A673 (cell line): ENCODE data around the gene KCTD2.

Experiments used
- EZH2 ChIP-seq: fragments of 200-600 bp; sonication (generic); IDR thresholded peaks from 2 replicates; pipeline ENCODE4 v1.6.1; 2017; ENCODE audit warnings: borderline replicate concordance, low read depth, mild to moderate bottlenecking, mixed read lengths, antibody characterized with exemption, low read length; ENCODE audit not compliant: poor library complexity, severe bottlenecking
- TF ChIP-seq, protein P1 (sequence below): fragments of 300-800, 200-600 bp; sonication (generic); conservative IDR thresholded peaks from 2 replicates; pipeline ENCODE4 v1.5.1; 2017; ENCODE audit warnings: low read depth, mild to moderate bottlenecking, antibody characterized with exemption, low read length, moderate library complexity, mixed read lengths

DNA sequence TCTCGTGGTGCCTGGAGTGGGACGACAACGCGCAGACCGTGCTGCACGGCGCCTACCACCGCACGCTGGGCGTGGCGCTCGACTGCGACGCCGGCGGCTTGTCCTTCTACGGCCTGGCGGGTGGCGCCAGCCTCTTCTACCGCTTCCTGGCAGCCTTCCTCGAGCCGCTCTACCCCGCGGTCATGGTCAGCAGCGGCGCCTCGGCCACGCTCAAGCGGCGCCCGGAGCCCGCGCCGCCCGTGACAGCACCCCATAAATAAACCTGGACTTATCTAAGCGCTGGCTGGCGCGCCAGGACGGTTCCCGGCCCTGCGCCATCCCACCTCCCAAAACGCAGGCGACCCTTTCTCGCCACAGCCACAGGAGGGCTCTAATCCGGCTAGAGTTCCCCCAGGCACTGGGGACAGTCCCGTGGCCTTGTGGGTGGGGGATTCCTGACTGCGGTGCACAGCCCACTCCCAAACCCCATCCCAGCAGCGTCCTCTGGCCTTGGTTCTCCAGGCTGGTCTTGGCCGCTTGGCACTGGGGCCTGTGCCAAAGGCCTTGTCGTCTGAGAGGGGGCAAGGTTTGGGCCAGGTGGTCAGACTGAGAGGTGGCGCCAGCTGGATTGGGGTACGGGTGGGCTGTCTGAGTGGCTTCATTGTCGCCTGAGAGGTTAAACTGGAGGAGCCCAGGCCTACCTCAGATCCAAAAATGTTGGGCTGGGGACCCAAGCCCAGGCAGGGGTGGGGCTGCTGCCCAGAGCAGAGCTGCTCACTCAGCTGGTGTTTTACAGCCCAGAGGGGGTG, 30.7 kb downstream of the KCTD2 start:
- TF ChIP-seq, protein P1, sequence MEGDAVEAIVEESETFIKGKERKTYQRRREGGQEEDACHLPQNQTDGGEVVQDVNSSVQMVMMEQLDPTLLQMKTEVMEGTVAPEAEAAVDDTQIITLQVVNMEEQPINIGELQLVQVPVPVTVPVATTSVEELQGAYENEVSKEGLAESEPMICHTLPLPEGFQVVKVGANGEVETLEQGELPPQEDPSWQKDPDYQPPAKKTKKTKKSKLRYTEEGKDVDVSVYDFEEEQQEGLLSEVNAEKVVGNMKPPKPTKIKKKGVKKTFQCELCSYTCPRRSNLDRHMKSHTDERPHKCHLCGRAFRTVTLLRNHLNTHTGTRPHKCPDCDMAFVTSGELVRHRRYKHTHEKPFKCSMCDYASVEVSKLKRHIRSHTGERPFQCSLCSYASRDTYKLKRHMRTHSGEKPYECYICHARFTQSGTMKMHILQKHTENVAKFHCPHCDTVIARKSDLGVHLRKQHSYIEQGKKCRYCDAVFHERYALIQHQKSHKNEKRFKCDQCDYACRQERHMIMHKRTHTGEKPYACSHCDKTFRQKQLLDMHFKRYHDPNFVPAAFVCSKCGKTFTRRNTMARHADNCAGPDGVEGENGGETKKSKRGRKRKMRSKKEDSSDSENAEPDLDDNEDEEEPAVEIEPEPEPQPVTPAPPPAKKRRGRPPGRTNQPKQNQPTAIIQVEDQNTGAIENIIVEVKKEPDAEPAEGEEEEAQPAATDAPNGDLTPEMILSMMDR: no peak
- no peak for TF ChIP-seq EZH2
